Endodermal cell (in vitro differentiated cells): ENCODE measurements around the gene CORO1C. TPM values are rescaled to one million over a fixed set of nuclear protein-coding genes. Genes with fewer than 3 reads are reported as not detected.

Experiments
- DNase-seq: peaks from one replicate; pipeline ENCODE4 v3.0.0-alpha.2; 2017
- H3K27ac ChIP-seq: 2 replicates; pipeline ENCODE4 v1.5.1; 2013; ENCODE audit warnings: mild to moderate bottlenecking, low read depth, low read length, moderate library complexity
- H3K27me3 ChIP-seq: 2 replicates; pipeline ENCODE4 v1.6.1; 2013; ENCODE audit warnings: mild to moderate bottlenecking, low read length, moderate library complexity; ENCODE audit not compliant: insufficient read depth, control insufficient read depth, poor library complexity, severe bottlenecking
- H3K36me3 ChIP-seq: 2 replicates; pipeline ENCODE4 v1.7.0; 2013; ENCODE audit warnings: mild to moderate bottlenecking, low read length, moderate library complexity; ENCODE audit not compliant: control insufficient read depth, insufficient read depth
- H3K4me1 ChIP-seq: one replicate; pipeline ENCODE4 v1.7.0; 2013; ENCODE audit warnings: low read length; ENCODE audit not compliant: control insufficient read depth, insufficient read depth
- H3K4me3 ChIP-seq: 2 replicates; pipeline ENCODE4 v1.5.1; 2013; ENCODE audit warnings: mild to moderate bottlenecking, low read length, moderate library complexity
- H3K9ac ChIP-seq: 2 replicates; pipeline ENCODE4 v1.6.1; 2013; ENCODE audit warnings: mild to moderate bottlenecking, low read length, moderate library complexity; ENCODE audit not compliant: poor library complexity, severe bottlenecking; ENCODE audit errors: extremely low read depth
- H3K9me3 ChIP-seq: 2 replicates; pipeline ENCODE4 v1.6.1; 2013; ENCODE audit warnings: mild to moderate bottlenecking, low read length, moderate library complexity; ENCODE audit not compliant: control insufficient read depth
- H3K27ac Mint-ChIP-seq: 2 replicates; pipeline ENCODE4 v1.8.0; 2020; ENCODE audit warnings: mixed read lengths
- H3K27me3 Mint-ChIP-seq: 2 replicates; pipeline ENCODE4 v1.8.0; 2021; ENCODE audit warnings: mild to moderate bottlenecking, mixed read lengths; ENCODE audit not compliant: insufficient read depth
- H3K36me3 Mint-ChIP-seq: 2 replicates; pipeline ENCODE4 v1.8.0; 2020; ENCODE audit warnings: low read depth, mixed read lengths
- H3K4me1 Mint-ChIP-seq: 2 replicates; pipeline ENCODE4 v1.8.0; 2020; ENCODE audit warnings: mixed read lengths
- H3K4me3 Mint-ChIP-seq: 2 replicates; pipeline ENCODE4 v1.8.0; 2020; ENCODE audit warnings: mild to moderate bottlenecking, moderate library complexity, mixed read lengths
- H3K9me3 Mint-ChIP-seq: 2 replicates; pipeline ENCODE4 v1.8.0; 2020; ENCODE audit warnings: mild to moderate bottlenecking, mixed read lengths
- CTCF ChIP-seq: fragments of 200-600 bp; sonication (generic); conservative IDR thresholded peaks from 2 replicates; pipeline ENCODE4 v1.5.0; 2021; ENCODE audit warnings: antibody characterized with exemption, mild to moderate bottlenecking
- WGBS, 2 experiments: methylation state at CpG; one replicate each; pipeline versions ENCODE4 v1.1.5 to v1.1.7; 2013; ENCODE audit warnings: missing lambda C conversion rate in 2 of 2, mixed read lengths in 1 of 2; ENCODE audit not compliant: insufficient coverage in 1 of 2, insufficient read length in 1 of 2; 5-methylcytosine and 5-hydroxymethylcytosine counted together
- total RNA-seq, 2 donors: library from RNA; stranded (reverse); fragmentation: NEBNext Ultra II Directional in 1 of 2; extraction: Animal tissue kit (Norgen Biotek cat#: 25700) in 1 of 2; gene quantifications; 2 replicates in 1 of 2; 3 replicates in 1 of 2; pipeline ENCODE4 v1.2.1, GENCODE V29; 2021

The CORO1C gene
- total RNA-seq, 2 donors from 2014 or later: 122 to 125 TPM

GRCh38 chr12:108728820-108729611 lies 2.3 kb downstream of the CORO1C start:
- DNase-seq: no peak
- Histone ChIP-seq H3K4me1 (no peaks in the 10 kb centered on the region), H3K27me3 (no peaks in the 10 kb centered on the region), H3K27ac (no peak overlapping the region), H3K4me3 (peak overlapping the region; percentile 90), H3K9me3 (no peaks in the 10 kb centered on the region), H3K9ac (peak overlapping the region; percentile 84), H3K36me3 (no peaks in the 10 kb centered on the region)
- no peaks in the 10 kb centered on the region for H3K27me3 Mint-ChIP-seq
- 80 to 81% methylated on average over 5 to 8 of the region's 9 CpGs for WGBS, 2 experiments
- peaks cover 32% of the 10 kb centered on the region for H3K4me1 Mint-ChIP-seq
- no peak overlapping the region for H3K27ac Mint-ChIP-seq
- no peaks in the 10 kb centered on the region for H3K36me3 Mint-ChIP-seq
- no peak for TF ChIP-seq CTCF
- no peaks in the 10 kb centered on the region for H3K9me3 Mint-ChIP-seq
- H3K4me3 Mint-ChIP-seq: peak overlapping the region; percentile 95

- no peak overlapping the region for H3K9ac ChIP-seq
- no peaks in the 10 kb centered on the region for H3K9me3 Mint-ChIP-seq
- H3K4me1 ChIP-seq: no peaks in the 10 kb centered on the region
- no peak overlapping the region for H3K27ac Mint-ChIP-seq
- H3K27me3 Mint-ChIP-seq: no peaks in the 10 kb centered on the region
- TF ChIP-seq CTCF: no peak
- H3K4me1 Mint-ChIP-seq: peaks cover 41% of the 10 kb centered on the region
- no peaks in the 10 kb centered on the region for H3K27me3 ChIP-seq
- H3K9me3 ChIP-seq: no peaks in the 10 kb centered on the region
- WGBS, 2 experiments: 84 to 100% methylated on average over 3 to 6 of the region's 7 CpGs
- no peak overlapping the region for H3K27ac ChIP-seq
- H3K4me3 Mint-ChIP-seq: no peak overlapping the region
- H3K36me3 Mint-ChIP-seq: no peaks in the 10 kb centered on the region
- H3K36me3 ChIP-seq: no peaks in the 10 kb centered on the region
- H3K4me3 ChIP-seq: peak overlapping the region; percentile 90
- no peak for DNase-seq
Observed at GRCh38 chr12:108727868-108728735, 3.2 kb downstream of the CORO1C start.

- WGBS, 2 experiments: 80 to 89% methylated on average over 1 of the region's 1 CpG
- DNase-seq: no peak
- H3K4me3 Mint-ChIP-seq: no peak overlapping the region
- no peaks in the 10 kb centered on the region for H3K9me3 Mint-ChIP-seq
- Histone ChIP-seq H3K36me3 (no peaks in the 10 kb centered on the region), H3K4me1 (no peaks in the 10 kb centered on the region), H3K9me3 (no peaks in the 10 kb centered on the region), H3K4me3 (peak overlapping the region; percentile 0), H3K27me3 (no peaks in the 10 kb centered on the region), H3K9ac (no peak overlapping the region), H3K27ac (no peak overlapping the region)
- H3K4me1 Mint-ChIP-seq: peaks cover 46% of the 10 kb centered on the region
- peak overlapping the region; percentile 15 for H3K27ac Mint-ChIP-seq
- no peak for TF ChIP-seq CTCF
- no peaks in the 10 kb centered on the region for H3K27me3 Mint-ChIP-seq
- H3K36me3 Mint-ChIP-seq: no peaks in the 10 kb centered on the region
Observed at GRCh38 chr12:108727161-108727560, 4.2 kb downstream of the CORO1C start.
